Liver (tissue), 3 donors: ENCODE data around the gene PHLDB2.

ENCODE experiments used
- TF ChIP-seq, protein P1 (sequence below): fragments of 150-350 bp; IDR thresholded peaks from 2 replicates; pipeline ENCODE4 v1.5.1; 2017; ENCODE audit warnings: improper control_type of control experiment, low read depth, low read length; ENCODE audit not compliant: missing input control
- TF ChIP-seq, protein P2 (sequence below): IDR thresholded peaks from 2 replicates; pipeline ENCODE4 v1.6.1; 2016; ENCODE audit warnings: antibody characterized with exemption
- donor health status: healthy.
- donor health status: healthy.

DNA sequence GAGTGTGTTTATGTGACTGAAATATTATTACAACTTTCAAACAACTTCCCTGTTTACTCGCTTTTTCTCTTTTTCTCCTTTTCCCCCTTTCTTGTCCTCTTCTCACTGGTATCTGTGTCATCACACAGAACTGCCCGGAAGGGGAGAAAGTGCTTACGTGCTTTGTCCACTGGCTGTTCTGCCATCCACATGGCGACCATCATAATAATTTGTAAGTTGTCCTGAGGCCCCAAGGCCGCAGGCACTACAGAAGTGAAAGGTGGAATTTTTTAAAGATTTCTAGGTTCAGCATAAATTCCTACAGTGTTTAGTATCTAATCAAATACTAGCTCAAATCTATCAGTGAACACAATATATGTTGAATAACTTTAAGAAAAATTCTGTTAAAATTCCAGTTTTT lies 93.0 kb downstream of the PHLDB2 start:
- TF ChIP-seq, protein P1, sequence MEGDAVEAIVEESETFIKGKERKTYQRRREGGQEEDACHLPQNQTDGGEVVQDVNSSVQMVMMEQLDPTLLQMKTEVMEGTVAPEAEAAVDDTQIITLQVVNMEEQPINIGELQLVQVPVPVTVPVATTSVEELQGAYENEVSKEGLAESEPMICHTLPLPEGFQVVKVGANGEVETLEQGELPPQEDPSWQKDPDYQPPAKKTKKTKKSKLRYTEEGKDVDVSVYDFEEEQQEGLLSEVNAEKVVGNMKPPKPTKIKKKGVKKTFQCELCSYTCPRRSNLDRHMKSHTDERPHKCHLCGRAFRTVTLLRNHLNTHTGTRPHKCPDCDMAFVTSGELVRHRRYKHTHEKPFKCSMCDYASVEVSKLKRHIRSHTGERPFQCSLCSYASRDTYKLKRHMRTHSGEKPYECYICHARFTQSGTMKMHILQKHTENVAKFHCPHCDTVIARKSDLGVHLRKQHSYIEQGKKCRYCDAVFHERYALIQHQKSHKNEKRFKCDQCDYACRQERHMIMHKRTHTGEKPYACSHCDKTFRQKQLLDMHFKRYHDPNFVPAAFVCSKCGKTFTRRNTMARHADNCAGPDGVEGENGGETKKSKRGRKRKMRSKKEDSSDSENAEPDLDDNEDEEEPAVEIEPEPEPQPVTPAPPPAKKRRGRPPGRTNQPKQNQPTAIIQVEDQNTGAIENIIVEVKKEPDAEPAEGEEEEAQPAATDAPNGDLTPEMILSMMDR = no peak
- TF ChIP-seq, protein P2, sequence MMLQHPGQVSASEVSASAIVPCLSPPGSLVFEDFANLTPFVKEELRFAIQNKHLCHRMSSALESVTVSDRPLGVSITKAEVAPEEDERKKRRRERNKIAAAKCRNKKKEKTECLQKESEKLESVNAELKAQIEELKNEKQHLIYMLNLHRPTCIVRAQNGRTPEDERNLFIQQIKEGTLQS = no peak
